ENCODE measurements around the gene DNAJA2.
A peak's percentile ranks its signal among the peaks of the same experiment; 100 is the strongest.
"Not testable (repeated sequence)": the region's sequence is repeated elsewhere in the genome, so short reads cannot be mapped to it uniquely, and the experiment has no call there.

DNAJA2 gene

GRCh38 chr16:46974352-46974751 lies 878 bp upstream of the DNAJA2 start:
- DNase-seq, result no peak

- no peak for DNase-seq
Measured at GRCh38 chr16:46973996-46974324, 486 bp upstream of the DNAJA2 start.

DNA sequence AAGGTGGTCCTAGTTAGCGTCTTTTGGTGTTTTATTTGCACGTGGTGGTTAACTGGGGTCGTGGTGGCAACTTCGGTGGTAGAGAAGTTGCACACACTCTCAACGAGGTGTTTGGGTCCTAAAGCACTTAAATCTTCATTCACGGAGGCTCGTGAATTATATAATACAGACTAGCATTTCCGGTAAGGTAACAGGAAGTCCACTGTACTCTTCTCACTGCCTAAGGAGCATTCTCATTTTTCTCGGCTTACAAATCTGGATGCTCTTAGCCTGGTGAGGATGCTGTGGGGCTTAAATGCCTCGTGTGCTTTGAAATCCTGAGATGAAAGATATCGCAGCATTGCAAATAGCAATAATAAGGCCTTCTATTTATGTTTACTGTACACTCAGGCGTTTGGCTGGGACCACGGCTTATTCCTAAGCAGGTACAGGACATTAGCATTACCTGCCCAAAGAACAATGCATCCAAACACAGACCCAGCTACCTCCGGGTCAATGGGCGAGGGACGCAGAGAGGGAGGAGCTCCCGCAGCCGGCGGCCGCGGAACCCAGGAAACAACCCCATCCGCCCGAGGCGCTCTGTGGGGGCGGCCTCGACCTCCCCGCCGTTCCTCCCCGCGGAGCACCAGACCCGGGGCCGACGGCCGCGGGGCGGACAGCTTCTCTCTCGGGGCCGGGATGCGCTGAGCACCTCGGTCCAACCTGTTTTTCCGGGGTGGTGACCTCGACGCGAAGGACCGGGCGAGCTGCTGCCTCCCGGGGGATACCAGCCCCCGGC lies 856 bp downstream of the DNAJA2 start:
- DNase-seq, result peak; percentile 23

- no peak for DNase-seq
Measured at GRCh38 chr16:46971271-46971670, 2.2 kb downstream of the DNAJA2 start.

DNA sequence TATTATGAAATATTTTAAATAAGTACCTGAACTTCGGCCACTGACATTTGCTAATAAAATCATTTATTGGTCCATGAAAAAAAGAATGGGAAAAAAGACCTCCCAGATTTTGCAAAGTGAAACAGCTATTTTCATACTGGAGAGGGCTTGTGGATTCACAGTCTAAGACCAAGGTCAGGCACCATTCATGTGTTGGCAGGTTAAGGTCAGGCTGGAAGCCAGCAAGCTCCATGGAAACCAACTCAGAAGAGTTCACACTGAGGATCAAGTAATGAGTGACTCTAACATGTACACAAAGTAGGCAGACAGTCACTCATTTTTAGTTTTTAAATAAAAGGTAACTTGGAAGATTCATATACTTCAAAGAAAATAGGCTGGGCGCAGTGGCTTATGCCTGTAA lies 3.4 kb downstream of the DNAJA2 start:
- DNase-seq, result no peak

- no peak for DNase-seq
Measured at GRCh38 chr16:46968063-46968435, 5.4 kb downstream of the DNAJA2 start.

- DNase-seq, result no peak
Measured at GRCh38 chr16:46962629-46963028, 10.8 kb downstream of the DNAJA2 start.

DNA sequence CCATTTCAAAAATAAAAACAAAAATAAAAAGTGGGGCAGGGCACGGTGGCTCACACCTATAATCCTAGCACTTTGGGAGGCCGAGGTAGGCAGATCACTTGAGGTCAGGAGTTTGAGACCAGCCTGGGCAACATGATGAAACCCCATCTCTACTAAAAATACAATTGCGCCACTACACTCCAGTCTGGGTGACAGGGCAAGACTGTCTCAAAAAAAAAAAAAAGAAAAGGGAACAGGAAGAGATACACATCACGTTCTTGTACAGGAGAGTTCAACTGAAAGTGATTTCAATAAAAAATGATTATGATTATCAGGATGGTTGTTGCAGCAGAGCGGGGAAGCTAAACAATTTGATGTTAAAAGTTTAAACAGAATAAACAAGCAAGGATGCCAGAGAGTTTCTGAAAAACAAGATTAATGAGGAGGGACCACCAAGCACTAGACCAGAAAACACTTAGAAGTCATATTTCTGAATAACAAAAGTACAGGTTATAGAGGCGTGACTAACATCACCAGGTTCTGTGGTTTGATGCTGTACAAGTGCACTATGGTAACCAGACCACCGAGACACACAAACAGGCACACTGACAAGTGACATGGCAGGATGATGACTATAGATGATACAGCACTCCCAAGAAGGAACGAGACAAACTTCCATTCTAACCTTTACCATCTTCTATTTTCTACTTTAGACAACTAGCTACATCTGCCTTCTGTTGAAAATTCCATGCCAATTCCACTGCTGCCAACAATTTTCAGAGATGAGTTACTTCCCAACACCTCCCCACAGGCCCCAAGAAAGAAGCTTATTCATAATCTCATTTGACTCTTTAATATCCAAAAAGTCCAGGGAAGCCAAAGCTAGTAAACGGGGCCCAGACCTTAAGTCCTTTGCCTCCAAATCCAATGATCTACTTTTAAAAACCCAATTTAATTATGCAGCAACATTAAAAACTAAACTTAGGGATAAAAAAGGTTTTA lies 11.8 kb downstream of the DNAJA2 start:
- DNase-seq, result no peak

DNA sequence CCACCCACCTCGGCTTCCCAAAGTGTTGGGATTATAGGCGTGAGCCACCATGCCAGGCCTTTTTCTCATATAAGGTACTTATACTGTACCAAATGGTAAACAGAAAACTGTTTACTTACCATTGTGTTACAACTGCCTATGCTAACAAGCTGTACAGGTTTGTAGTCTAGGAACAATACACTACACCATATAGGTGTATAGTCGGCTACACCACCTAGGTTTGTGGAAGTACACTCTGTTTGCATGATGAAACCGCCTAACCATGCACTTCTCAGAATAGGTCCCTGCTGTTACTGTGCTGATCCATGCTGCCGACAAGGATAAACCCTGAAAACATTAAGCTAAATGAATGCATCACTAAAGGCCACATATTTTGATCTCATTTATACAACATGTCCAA lies 18.9 kb downstream of the DNAJA2 start:
- DNase-seq, result no peak

DNA sequence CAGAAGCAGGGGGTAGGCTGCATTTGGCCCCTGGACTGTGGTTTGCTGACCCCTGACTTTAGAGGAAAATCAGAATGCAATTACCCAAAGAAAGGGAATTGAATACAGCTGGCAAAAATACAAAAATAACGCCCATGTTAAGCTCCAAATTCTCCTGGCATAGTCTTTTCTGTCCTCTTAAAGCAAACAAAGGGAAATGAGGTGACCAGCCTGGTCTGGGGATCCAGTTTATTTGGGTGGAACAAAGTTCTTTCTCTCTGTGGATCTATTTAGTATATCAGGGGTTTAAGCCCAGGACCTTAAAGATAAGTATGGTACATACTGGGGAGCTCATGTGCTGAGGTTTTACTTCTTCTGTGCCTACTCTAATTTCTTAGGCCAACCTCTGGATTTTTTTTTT lies 23.5 kb downstream of the DNAJA2 start:
- DNase-seq, result no peak

DNA sequence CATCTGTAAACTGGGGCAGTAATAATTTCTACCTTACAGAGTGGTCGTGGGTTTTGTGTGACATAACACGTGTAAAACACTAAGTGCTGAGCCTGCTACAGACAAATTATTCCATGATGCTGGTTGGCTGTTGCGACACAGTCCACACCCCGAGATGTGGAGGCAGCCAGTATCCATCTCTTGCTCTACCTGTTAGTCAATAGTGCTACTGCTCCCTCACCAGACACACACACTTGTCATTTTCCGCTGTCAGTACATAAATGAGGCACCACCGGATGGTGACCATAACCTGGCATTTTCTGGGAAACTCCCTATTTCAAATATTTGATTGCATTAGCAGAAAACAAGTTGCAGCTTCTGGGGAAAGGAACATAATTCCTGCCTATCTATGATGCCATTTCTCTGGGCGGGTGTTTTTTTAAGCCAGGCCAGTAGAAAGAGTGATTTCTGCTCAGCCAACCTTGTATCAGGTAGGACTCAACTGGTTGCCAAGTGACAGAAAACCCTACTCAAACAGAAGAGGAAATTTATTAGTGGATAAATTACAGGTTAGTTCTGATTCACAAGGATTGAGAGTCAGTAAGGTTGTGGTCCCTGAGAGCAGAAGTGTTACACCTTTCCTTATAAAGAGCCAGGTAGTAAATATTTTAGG lies 24.1 kb downstream of the DNAJA2 start:
- DNase-seq, result no peak

DNA sequence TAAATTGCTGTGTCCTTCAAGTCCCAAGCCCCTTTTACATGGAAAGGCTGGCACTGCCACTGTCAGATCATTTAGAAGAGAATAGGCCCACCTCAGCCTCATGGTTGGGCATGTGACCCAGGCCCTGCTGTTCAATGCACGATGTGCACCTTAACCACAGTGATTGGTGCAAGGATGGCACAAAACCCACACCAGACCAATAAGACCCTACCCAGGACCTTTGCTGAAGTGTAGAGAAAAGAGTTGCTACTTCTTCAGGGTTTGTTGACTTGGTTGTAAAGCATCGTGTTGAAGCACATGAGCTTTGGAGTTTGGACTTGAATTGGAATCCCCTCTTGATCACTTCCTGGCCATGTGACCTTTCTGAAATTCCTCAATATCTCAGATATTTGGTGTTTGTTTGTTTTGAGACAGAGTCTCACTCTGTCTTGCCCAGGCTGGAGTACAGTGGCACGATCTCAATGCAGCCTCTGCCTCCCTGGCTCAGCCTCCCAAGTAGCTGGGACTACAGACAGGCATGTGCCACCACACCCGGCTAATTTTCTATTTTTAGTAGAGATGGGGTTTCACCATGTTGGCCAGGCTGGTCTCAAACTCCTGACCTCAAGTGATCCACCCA lies 24.8 kb downstream of the DNAJA2 start:
- DNase-seq, result no peak

GRCh38 chr16:46947900-46948547 lies 25.4 kb downstream of the DNAJA2 start:
- DNase-seq, result no peak

DNA sequence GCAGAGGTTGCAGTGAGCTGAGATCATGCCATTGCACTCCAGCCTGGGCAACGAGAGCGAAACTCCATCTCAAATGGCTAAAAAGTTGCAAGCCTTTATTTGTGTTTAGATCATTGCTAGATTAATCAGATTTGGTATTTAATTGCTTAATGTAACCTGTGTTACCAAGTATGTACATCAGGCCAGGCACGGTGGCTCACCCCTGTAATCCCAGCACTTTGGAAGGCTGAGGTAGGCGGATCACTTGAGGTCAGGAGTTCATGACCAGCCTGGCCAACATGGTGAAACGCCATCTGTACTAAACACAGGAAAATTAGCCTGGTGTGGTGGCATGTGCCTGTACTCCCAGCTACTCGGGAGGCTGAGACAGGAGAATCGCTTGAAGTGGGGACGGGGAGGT lies 28.8 kb downstream of the DNAJA2 start:
- DNase-seq, result not testable (repeated sequence)

DNA sequence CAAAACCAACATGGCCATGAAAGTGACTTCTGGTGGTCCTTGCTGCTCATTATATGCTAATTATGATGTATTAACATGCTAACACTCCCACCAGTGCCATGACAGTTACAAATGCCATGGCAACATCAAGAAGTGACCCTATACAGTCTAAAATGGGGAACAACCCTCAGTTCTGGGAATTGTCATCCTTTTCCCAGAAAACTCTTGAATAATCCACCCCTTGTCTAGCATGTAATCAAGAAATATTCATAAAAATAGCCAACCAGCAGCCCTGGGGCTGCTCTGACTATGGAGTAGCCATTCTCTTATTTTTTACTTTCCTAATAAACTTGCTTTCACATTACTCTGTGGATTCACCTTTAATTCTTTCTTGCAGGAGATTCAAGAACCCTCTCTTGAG lies 35.9 kb downstream of the DNAJA2 start:
- no peak for DNase-seq

DNA sequence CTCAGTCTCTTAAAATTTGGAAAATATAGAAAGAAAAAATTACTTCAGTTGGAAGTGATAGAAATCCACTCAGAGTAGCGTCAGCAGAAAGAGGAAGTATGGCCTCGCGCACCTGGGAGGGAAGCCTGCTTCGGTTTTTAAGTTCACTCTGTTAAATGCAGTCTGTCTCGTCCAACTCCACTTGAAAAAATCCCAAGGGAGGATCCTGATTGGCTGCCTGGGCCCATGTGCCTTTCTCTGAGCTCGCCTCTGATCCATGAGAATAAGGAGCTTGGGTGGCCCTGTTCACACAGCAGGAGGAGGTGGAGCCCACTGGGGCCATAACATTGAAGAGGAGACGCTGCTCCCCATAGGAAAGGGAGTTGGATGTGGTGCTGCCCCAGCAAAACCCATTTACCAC lies 40.7 kb downstream of the DNAJA2 start:
- DNase-seq, result no peak

DNA sequence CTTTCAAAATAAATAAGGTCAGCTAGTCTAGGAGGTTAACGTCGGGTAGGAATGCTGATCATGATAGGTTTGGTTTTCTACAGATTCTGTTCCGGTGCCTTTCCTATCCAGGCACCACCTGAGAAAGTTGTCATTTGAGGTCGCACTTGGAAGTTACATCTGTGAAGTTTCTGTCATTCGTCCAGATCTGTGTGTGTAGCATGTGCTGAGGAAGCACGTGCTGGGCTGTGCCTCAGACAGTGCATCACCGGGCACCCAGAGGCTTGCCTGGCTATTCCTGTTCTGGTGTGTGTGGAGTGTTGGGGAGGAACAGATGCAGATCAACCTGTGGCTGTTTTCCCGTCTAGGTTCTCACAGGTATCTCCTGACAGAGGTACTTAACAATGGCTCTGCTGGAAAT lies 42.6 kb downstream of the DNAJA2 start:
- DNase-seq, result no peak

GRCh38 chr16:46929378-46930332 lies 43.8 kb downstream of the DNAJA2 start:
- peak; percentile 19 for DNase-seq

DNA sequence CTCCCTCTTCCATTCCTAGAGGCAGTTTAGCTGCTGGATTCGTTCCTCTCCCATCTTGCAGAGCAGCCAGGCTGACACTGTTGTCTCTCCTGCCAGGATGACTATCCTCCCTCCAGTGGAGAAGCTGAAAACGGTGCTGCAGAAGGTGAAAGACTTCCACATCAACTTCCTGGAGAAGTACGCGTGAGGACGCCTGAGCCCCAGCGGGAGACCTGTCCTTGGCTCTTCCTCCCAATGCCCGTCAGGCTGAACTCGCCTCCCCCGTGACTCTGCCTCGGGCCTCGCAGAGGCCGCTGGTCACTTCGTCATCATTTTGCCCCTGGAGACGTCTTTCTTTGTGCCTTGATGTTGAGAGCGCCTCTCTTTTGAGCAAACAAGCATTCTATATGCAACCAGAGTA lies 44.7 kb downstream of the DNAJA2 start:
- no peak for DNase-seq

DNA sequence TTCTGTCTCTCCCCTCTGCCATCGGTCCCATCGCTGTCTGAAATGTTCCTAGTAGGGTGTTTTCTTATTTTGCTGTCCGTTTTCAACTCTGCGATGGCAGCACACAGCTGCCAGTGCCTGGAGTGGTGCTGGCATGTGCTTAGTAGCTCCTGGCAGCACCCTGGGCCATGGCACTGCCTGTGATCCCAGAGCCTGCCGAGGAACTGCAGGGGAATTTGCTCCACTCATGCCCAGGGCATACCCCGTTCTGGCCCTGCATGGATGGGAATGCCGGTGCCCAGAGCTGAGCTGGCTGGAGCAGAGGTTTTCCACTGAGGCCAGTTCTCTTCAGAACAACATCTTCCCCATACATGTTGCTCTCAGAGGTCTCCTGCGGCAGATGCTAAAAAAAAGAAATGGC lies 46.2 kb downstream of the DNAJA2 start:
- DNase-seq, result no peak

GRCh38 chr16:46926470-46927225 lies 46.8 kb downstream of the DNAJA2 start:
- DNase-seq, result no peak
